ENCODE results near the gene PCDHGB1. TPM values are rescaled to one million over a fixed set of nuclear protein-coding genes. Genes with fewer than 3 reads are reported as not detected.
"Not testable (repeated sequence)": the region's sequence is repeated elsewhere in the genome, so short reads cannot be mapped to it uniquely, and the experiment has no call there.

The PCDHGB1 gene
- total RNA-seq, 1 experiment from 2014 or later: 0.15 TPM

GRCh38 chr5:141387557-141388311 is 37.8 kb downstream of the PCDHGB1 start, which contains the start of gene PCDHGB4:
Gene PCDHGB4 (plus strand): TSS chr5:141387698. CDS start chr5:141387885, 187 bp downstream.
- not testable (repeated sequence) for BruUV-seq (replicated peaks); DNase-seq (ENCODE audit: low read depth, low spot score)

DNA sequence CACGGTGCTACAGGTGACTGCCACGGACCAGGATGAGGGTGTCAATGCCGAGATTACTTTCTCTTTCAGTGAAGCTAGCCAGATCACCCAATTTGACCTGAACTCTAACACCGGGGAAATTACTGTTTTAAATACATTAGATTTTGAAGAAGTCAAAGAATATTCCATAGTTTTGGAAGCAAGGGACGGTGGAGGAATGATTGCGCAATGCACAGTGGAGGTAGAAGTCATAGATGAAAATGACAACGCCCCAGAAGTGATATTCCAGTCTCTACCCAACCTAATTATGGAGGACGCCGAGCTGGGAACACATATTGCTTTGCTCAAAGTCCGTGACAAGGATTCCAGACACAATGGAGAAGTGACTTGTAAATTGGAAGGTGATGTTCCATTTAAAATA is 38.8 kb downstream of the PCDHGB1 start:
- Histone ChIP-seq H2AFZ (ENCODE audit: low read depth, low read length, poor library complexity, severe bottlenecking) (no peak overlapping the region), H3K4me2 (ENCODE audit: low read length) (no peak overlapping the region), H3K4me3 (replicated peaks in 1 of 2; ENCODE audit: low read depth in 1 of 2, low read length in 2 of 2) (no peak overlapping the region), H3K9ac (ENCODE audit: low read length) (no peak overlapping the region), H4K20me1 (ENCODE audit: insufficient read depth) (no peaks in the 10 kb centered on the region), H3K4me1 (ENCODE audit: control insufficient read depth in 1 of 2, insufficient read depth in 2 of 2, low read length in 2 of 2) (no peaks in the 10 kb centered on the region), H3K27me3 (ENCODE audit: insufficient read depth, low read length) (no peaks in the 10 kb centered on the region), H3K79me2 (ENCODE audit: insufficient read depth, low read length) (no peaks in the 10 kb centered on the region), H3K36me3 (ENCODE audit: control insufficient read depth in 1 of 2, insufficient read depth in 2 of 2, low read length in 2 of 2) (no peaks in the 10 kb centered on the region), H3K27ac (ENCODE audit: low read depth, low read length) (no peak overlapping the region), H3K9me2 (ENCODE audit: insufficient read depth) (no peaks in the 10 kb centered on the region), H3K9me3 (ENCODE audit: control insufficient read depth in 1 of 2, insufficient read depth in 1 of 2, low read depth in 1 of 2, low read length in 2 of 2) (no peaks in the 10 kb centered on the region; a peak in 1 of 4 replicates)
- RAD21 ChIA-PET (ENCODE audit: low non-redundant PET in 1 of 2, low total read pairs in 2 of 2, uncharacterized antibody in 2 of 2, unreplicated experiment in 2 of 2): no interaction called here
- no peak for DNase-seq (ENCODE audit: low read depth, low spot score)
- no TSS peak for BruUV-seq (replicated peaks)
- ATAC-seq: no peak
- 0 out of 2 replicates have a peak, but pooled peaks have one; percentile 27 for TF ChIP-seq CEBPB (IDR thresholded peaks at IDR 0.05; ENCODE audit: low read depth)
- TF ChIP-seq, protein P1, sequence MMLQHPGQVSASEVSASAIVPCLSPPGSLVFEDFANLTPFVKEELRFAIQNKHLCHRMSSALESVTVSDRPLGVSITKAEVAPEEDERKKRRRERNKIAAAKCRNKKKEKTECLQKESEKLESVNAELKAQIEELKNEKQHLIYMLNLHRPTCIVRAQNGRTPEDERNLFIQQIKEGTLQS (IDR thresholded peaks at IDR 0.05): no peak
- no peak for TF ChIP-seq EGR1 (IDR thresholded peaks at IDR 0.05; ENCODE audit: low read depth)
- intact Hi-C loops (cut with micrococcal nuclease): no loop called here
- CTCF ChIA-PET: no interaction called here
- POLR2A ChIA-PET: no interaction called here

More at GRCh38 chr5:141387557-141388311, 37.8 kb downstream of the PCDHGB1 start, which contains the start of gene PCDHGB4:
- H3K36me3 ChIP-seq (ENCODE audit: control insufficient read depth in 1 of 2, insufficient read depth in 2 of 2, low read length in 2 of 2); H3K9ac ChIP-seq (ENCODE audit: low read length); H3K27me3 ChIP-seq (ENCODE audit: insufficient read depth, low read length); H3K9me2 ChIP-seq (ENCODE audit: insufficient read depth); H3K9me3 ChIP-seq (ENCODE audit: control insufficient read depth in 1 of 2, insufficient read depth in 1 of 2, low read depth in 1 of 2, low read length in 2 of 2); CTCF ChIA-PET; H2AFZ ChIP-seq (ENCODE audit: low read depth, low read length, poor library complexity, severe bottlenecking); H3K4me1 ChIP-seq (ENCODE audit: control insufficient read depth in 1 of 2, insufficient read depth in 2 of 2, low read length in 2 of 2); intact Hi-C loops (cut with micrococcal nuclease); H3K79me2 ChIP-seq (ENCODE audit: insufficient read depth, low read length); ATAC-seq; H4K20me1 ChIP-seq (ENCODE audit: insufficient read depth); RAD21 ChIA-PET (ENCODE audit: low non-redundant PET in 1 of 2, low total read pairs in 2 of 2, uncharacterized antibody in 2 of 2, unreplicated experiment in 2 of 2); POLR2A ChIA-PET; H3K4me2 ChIP-seq (ENCODE audit: low read length); H3K4me3 ChIP-seq (replicated peaks in 1 of 2; ENCODE audit: low read depth in 1 of 2, low read length in 2 of 2); H3K27ac ChIP-seq (ENCODE audit: low read depth, low read length): not testable (repeated sequence)
- TF ChIP-seq RAD21 (IDR thresholded peaks at IDR 0.05; ENCODE audit: low read depth): 0 out of 2 replicates have a peak, but pooled peaks have one; percentile 6
